ENCODE results near the gene PLP2. TPM values are rescaled to one million over a fixed set of nuclear protein-coding genes. Genes with fewer than 3 reads are reported as not detected.
"Not testable (repeated sequence)": the region's sequence is repeated elsewhere in the genome, so short reads cannot be mapped to it uniquely, and the experiment has no call there.

The PLP2 gene
- total RNA-seq, 1 experiment from 2014 or later: 28.1 TPM

DNA sequence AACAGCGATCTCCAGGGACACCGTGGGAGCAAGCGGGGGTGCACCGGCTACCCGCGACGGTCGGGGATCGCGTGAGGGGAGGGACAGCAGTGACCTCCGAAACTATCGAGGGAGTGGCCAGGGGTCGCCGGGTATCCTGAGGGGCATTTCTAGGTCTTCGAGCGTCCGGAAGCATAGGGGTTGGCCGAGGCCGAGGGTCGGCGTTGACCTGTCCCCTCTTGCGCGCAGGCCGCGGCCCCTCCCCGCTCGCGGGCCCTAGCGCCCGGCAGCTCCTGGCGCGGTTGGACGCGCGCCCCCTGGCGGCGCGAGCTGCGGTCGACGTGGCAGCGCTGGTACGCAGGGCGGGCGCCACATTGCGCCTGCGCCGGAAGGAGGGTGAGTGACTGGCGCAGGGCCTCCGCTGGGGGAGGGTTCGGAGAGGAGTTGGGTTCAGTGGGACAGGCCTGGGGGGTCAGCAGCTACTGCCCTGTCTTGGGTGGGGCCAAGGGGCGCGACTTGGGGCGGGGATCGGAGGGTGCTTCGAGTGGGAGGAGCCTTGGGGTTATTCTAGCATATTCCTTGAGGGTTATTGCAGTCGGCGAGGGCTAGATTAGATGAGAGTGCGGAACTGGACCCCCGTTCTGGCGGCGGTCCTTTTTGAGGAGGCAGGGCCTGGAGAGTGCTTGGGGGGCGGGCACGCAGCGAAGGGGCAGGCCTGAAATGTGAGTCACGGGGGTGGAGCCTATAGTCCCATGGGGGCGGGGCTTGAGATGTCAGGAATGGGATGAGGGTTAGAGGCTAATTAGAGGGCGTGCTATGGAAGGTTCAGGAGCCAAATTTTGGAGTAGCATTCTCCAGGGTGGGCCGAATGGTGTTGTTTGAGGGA, 7.9 kb upstream of the PLP2 start:
- DNase-seq (ENCODE audit: low spot score): peak; percentile 86

DNA sequence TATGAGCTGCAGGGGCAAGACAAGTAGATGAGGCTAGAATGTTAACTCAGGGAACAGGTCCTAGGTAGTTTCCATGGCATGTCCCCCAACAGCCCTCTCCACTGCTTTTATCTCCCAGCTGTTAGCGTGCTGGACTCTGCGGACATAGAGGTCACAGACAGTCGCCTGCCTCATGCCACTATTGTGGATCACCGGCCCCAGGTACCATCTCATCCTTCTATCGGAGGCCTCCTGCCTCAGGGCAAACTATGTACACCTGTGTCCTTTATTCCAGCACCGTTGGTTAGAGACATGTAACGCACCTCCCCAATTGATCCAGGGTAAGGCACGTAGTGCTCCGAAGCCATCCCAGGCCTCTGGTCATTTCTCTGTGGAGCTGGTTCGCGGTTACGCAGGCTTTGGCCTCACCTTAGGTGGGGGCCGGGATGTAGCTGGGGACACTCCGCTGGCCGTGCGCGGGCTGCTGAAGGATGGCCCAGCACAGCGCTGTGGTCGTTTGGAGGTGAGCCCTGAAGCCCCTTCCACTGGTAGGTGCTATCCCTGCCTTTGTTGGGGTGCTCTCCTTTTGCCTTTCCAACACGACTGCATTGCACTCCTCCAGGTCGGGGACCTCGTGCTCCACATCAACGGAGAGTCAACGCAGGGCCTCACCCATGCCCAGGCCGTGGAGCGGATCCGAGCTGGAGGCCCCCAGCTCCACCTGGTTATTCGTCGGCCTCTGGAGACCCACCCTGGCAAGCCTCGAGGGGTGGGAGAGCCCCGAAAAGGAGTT, 6.9 kb upstream of the PLP2 start:
- DNase-seq (ENCODE audit: low spot score): no peak

DNA sequence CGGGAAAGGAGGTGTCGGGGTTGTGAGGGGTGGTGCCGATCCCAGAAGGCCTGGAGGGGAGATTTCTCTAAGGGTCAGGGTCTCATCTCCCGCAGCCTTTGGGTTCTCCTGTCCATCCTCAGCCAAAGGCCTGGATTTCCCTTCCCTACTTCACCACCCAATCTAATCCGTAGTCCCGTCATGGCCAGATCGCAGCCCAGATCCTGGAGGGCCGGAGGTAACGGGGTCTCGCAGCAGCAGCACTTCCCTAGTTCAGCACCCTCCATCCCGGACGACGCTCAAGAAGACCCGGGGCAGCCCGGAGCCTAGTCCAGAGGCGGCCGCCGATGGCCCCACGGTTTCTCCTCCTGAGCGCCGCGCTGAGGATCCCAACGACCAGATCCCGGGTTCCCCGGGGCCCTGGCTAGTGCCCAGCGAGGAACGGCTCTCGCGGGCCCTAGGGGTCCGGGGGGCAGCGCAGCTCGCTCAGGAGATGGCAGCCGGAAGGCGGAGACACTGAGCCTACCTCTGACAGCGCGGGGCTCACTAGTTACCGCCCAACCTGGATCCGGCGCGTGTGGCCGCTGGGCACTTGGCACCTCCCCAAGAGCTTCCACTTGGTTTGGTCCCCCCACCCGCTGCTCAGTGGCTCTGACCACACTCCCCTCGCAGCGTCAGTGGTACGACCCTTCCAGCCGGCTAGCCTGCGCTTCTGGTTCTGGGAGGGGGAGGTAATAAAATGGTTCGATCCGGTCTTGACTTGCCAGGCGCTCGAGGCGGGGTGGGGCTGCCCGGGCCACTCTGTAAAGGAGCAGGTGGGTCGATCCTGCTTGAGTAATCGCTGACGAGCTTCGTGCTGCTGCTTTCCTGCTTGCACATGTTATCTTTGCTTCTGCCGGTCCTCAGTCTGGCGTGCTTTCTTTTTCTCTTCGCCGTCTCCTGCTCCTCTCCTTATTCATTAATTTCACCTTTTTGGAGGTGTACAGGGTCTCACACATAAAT, 5.5 kb upstream of the PLP2 start:
- DNase-seq (ENCODE audit: low spot score): peak; percentile 97

DNA sequence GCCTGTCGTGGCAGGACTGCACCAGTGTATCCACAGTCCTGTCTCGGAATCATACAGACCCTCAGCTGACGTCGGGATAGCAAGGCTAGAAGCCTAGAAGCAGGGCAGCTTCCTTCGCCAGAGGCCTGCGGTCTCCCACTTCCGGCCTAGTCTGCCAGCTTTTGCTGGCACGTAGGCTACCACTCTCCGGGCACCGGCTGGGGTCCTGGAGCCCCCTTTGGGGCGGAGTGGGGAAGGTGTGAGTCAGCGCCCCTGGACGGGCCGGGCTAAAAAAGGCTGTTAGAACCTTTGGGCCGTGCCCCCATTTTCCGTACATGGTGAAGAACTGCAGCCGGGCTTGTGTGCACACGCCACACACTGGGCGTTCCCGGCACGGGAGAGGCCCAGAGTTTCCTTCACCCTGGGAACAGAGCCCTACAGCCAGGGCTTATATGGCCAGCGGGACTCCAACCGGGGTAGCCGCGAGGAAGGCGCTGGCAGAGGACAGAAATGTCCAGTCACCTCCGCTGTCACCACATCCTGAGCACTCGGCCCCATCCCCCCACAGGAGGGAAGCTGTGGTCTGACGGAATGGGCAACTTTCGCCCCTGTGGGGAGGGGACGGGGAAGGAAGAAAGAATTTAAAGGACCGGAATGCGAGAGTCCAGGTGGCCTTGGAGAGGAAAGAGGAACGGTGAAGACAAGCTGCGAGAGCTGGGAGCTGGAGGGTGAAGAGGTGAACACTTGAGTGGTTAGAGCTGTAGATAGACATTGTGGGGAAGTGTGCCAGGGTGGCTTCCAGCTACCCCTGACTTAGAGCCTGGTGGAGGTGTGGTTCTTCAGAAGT, 4.6 kb upstream of the PLP2 start:
- DNase-seq (ENCODE audit: low spot score): peak; percentile 71

GRCh38 chrX:49167740-49168108, 4.0 kb upstream of the PLP2 start:
- no peak for DNase-seq (ENCODE audit: low spot score)

DNA sequence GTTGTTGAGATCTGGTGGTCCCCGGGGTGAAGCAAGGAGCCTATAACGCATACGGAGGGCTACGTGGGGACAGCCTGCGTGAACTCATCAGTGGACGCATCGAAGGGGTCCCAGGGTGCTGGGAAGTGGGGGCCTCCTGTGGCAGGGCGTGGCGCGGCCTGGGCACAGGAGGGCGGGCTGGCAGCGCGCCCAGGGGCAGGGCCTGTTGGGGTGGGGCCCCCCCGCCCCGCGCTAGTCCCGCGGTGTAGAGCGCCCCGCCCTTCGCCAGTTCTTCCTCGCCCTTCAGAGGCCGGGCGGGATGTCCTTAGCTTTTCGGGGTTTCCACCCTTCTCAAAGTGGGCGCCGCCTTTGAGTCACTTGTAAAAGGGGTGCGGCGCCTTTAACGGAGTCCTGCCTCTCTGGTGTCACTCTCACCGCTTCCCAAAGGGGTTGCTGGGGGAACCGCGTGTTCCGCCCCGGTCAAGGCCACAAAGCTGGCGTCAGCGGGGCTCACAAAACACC, 632 bp downstream of the PLP2 start:
- peak; percentile 49 for DNase-seq (ENCODE audit: low spot score)

- not testable (repeated sequence) for DNase-seq (ENCODE audit: low spot score)
These were observed 1.8 kb downstream of the PLP2 start for GRCh38 chrX:49173544-49173943.

DNA sequence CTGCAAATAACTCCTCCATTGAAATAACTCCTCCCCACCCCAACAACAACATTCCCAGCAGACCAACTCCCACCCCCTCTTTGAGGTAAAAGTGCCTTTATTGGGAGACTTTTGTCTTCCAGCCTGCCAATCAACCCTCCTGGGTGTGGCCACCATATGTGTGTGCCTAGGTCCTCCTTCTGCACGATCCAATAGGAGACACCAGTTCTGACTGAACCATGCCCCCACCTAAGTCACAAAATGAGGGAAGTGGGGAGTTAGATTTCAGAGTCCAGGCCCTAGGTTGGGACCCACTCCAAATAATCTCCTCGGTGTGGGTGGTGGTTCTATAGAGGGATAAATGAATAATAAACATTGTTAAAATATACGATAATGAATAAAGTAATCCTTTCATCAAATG, 3.0 kb downstream of the PLP2 start:
- no peak for DNase-seq (ENCODE audit: low spot score)

DNA sequence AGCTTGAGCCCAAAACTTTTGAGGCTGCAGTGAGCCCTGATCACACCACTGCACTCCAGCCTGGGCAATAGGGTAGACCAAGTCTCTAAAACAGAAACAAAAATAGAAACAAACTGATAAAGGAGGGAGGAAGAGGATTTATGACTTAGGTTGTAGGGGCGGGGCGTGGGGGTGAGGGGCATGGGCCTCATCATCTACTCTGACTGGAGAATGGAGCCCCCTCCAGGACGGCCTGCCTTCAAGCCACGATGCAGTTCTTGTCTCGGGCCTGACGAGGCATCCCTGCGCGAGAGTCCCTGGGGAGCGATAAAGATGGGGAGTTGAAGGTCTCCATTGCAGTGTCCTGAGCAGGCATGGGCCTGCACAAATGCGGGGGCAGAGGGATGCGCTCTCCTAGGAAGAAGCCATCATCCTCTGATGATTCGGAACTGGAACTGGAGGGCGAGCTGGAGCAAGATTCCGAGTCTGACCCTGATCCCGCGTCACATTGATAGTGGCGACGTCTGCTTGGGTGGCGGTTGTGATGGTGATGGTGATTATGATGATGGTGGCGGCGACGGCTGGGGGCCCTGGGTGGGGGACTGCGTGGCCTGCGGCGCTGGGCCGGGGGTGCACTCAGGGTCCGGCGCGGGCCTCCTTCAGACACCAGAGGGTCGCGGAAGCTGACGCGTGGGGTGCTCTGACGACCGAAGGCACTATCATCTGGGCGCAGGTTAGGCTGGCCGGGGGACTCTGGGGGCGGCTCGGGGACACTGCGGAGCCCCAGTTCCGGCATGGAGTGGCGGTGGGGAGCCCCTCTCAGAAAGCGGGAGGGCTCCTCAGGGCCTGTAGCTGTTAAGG, 4.0 kb downstream of the PLP2 start:
- DNase-seq (ENCODE audit: low spot score): no peak

- no peak for DNase-seq (ENCODE audit: low spot score)
These were observed 5.0 kb downstream of the PLP2 start for GRCh38 chrX:49176421-49177326.

DNA sequence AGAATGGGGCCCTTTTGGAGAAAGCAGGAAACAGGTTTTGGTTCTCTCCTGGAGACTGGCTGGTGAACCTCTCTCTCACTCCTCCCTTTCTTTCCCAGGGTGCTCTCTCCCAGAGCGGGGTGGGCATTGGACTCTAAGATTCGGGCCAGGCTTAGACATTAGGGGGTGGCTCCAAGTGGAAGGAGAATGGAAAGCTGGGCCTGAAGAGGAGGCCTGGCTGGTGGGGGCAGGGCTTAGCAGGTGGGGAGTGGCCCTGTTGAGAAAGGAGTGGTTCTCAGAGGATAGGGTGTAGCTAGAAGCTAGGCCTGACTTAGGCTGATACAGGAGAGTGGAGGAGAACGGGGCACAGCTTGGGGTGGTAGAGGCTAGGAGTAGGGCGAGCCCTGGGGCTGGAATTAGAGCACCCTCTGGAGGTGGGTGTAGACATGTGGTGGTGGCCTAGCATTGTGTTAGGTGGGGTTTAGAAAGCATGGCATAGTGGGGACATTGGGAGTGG, 5.7 kb downstream of the PLP2 start:
- no peak for DNase-seq (ENCODE audit: low spot score)

DNA sequence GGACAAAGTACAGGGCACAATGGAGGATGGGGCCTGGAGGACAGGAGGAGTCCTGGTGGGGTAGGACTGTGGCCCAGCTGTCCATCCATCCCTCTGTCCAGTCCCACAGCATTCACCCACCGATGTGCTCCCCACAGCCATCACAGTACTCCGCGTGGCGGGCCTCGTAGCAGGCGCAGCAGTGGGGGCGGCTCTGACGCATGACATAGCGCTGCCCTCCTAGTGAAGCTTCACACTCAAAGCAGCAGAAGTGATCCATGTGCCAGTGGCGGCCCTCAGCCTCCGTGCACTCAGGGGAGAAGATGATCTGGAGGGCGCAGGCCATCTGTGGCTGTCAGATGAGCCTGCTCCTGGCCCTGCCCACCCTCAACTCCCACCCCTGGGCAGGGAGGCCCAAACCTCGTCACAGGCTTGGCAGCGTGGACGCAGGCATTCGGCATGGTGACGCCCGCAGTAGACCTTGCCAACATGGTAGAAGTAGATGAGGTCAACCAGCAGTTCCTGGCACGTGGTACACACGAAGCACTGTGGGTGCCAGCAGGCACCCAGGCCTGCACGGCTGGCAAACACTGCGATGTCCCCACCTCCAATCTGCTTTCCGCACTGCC, 6.3 kb downstream of the PLP2 start:
- DNase-seq (ENCODE audit: low spot score): no peak

GRCh38 chrX:49178537-49178936, 6.8 kb downstream of the PLP2 start:
- DNase-seq (ENCODE audit: low spot score): no peak

DNA sequence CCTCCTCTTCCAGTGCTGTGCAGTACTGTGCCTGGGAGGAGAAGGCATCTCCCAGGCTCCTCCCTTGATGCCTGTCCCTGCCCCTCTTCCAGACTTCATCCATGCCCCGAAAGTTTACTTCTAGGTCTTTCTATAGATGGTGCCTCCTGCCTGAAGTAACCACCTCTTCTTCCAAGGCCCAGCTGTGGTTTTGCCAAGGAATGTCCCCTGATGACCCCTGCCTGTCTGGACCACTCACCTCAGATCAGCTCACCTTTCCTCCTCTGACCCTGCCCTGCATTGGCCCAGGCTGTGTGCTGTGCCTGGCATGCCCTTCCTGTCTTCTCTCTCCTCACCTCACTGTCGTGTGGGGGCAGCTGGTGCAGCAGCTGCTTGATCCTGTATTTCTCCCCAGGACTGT, 7.7 kb downstream of the PLP2 start:
- DNase-seq (ENCODE audit: low spot score): no peak

DNA sequence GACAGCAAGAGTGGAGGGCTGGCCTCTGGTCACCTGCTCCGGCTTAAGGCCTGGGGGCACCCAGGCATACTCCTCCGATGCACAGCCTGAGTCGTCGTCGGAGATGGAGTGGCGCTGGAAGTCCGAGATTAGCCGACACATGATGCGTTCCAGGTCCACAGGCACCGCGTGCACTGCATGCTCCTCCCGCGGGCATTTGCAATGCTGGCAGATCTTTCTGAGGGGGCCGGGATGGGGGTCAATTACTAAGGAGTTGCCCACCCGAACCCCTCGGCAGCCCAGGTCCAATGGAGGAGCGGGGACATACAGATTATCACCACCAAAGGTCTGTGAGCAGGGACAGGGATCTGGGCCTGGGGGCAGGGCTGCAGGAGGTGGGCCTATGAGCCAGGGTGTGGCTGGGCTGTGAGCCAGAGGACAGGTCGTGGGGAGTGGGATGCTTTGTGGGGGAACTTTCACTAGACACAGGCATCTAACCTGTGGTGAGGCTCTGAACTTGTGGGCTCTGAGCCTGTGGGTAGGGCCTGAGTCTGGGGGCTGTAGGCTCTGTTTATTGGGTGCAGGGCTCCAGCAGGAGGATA, 12.1 kb downstream of the PLP2 start:
- no peak for DNase-seq (ENCODE audit: low spot score)

DNA sequence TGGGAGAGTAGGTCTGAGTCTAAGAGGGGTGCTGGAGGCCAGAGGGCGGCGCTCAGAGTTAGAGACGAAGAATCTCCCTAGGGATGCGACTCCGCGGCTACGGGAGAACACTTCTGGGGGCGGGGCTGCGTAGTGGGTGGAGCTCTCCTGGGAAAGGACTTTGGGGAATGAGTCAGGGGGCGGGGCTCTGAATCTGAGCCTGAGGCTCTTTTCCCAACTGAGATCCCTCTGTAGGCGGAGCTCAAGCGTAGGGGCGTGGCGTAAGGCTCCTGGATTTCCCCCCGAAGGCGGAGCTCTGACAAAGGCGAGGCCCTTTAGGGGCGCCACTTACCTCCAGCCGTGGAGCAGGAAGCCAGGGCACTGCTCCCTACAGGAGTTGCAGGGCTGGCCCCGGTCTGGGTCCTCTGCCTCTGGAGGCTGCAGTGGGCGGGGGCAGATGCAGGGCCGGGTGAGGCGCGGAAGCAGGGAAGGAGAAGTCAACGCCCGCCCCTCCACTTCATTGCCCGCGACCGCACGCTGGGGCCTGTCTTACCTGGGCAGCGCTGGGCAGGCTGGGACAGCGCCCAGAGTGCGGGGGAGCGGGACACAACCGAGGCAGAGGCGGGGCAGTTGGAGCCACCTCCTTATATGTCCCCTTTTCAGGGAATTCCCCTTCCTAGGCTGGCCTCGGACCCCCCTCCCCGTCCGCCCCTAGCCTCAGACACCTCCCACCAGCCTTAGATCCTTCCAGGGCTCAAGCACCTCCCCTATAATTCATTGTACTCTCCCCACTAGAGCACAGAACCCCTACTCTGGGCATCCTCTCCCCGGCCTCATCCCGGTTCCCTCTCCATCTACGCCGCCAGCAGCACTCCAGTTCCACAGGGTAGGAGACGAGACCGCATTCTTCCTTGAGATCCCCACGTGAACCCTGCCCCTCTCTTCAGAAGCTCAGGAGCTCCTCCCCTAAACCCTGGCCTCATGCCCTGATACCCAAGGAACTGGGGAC, 12.9 kb downstream of the PLP2 start:
- peak; percentile 94 for DNase-seq (ENCODE audit: low spot score)
